Measurements from ENCODE around the gene FBLN2. TPM values are rescaled to one million over a fixed set of nuclear protein-coding genes. Genes with fewer than 3 reads are reported as not detected.

FBLN2 gene
- polyA plus RNA-seq, 2 of the 4 experiments (the other 2 are of a cell fraction), result 1.1 to 2.7 TPM

GRCh38 chr3:13648060-13649001 is 99.4 kb downstream of the FBLN2 start:
- CTCF ChIA-PET, result interaction anchor here (0.6 to 36.5 kb wide), 71 partner anchors 10 to 1104 kb away, joined by 3 to 1096 read pairs (median 5); partner anchors contain the start of genes HDAC11 and WNT7A
- Histone ChIP-seq H3K4me3 (no peak overlapping the region), H3K9me3 (no peaks in the 10 kb centered on the region), H3K4me2 (peak overlapping the region; percentile 51), H3K27ac (peak overlapping the region in 1 of 2 experiments; percentile 50; a peak in 2 of 6 replicates), H3K4me1 (peaks cover 7% of the 10 kb centered on the region; the same call in 1 of the 3 replicates)
- peak; percentile 82 to 95 for DNase-seq (ENCODE audit: low read depth in 1 of 2, low spot score in 1 of 2)
- peak; percentile 65 to 88 for ATAC-seq
- POLR2A ChIA-PET, result interaction anchor here (1.1 to 1.6 kb wide), 2 partner anchors 152 to 154 kb away, joined by 3 to 16 read pairs; no protein-coding TSS in a partner anchor
- TF ChIP-seq CTCF (IDR thresholded peaks at IDR 0.05) (peak; percentile 95), ATOH8 (CRISPR knock-in tag; IDR thresholded peaks at IDR 0.05; ENCODE audit: low read depth) (no peak), HES2 (IDR thresholded peaks at IDR 0.05) (no peak), ZSCAN20 (CRISPR knock-in tag; IDR thresholded peaks at IDR 0.05) (no peak), RAD21 (conservative IDR thresholded peaks at IDR 0.05 in 1 of 2, IDR thresholded peaks at IDR 0.05 in 1 of 2) (peak; percentile 98), POLR2AphosphoS2 (conservative IDR thresholded peaks at IDR 0.05; ENCODE audit: low read length) (no peak), HEYL (CRISPR knock-in tag; IDR thresholded peaks at IDR 0.05) (no peak), PHF8 (IDR thresholded peaks at IDR 0.05; ENCODE audit: borderline replicate concordance, low read depth) (no peak), TFCP2L1 (CRISPR knock-in tag; IDR thresholded peaks at IDR 0.05) (0 out of 2 replicates have a peak, but pooled peaks have one; percentile 17), MAFK (IDR thresholded peaks at IDR 0.05; ENCODE audit: partially characterized antibody) (no peak), SMC3 (IDR thresholded peaks at IDR 0.05) (peak; percentile 98)
- 3% methylated on average over 20 of the region's 20 CpGs for WGBS (ENCODE audit: missing lambda C conversion rate)
- no peak for FAIRE-seq

GRCh38 chr3:13650210-13651056 is 101.5 kb downstream of the FBLN2 start:
- Histone ChIP-seq H3K4me1 (peaks cover 7% of the 10 kb centered on the region; the same call in 1 of the 3 replicates), H3K4me3 (no peak overlapping the region), H3K4me2 (peak overlapping the region; percentile 66), H3K27ac (0 out of 6 replicates have a peak overlapping the region, but pooled peaks of 1 of the 2 experiments have one; percentile 36), H3K9me3 (no peaks in the 10 kb centered on the region)
- FAIRE-seq (no peak), ATAC-seq (peak; percentile 50 to 86), DNase-seq (ENCODE audit: low read depth in 1 of 2, low spot score in 1 of 2) (peak; percentile 82)
- POLR2A ChIA-PET, result no interaction called here
- CTCF ChIA-PET, result interaction anchor here (0.5 to 36.5 kb wide), 60 partner anchors 9 to 559 kb away, joined by 3 to 1096 read pairs (median 4); partner anchors contain the start of genes FBLN2 and HDAC11
- 17% methylated on average over 27 of the region's 48 CpGs for WGBS (ENCODE audit: missing lambda C conversion rate)
- TF ChIP-seq MAX (IDR thresholded peaks at IDR 0.05) (peak; percentile 53), HDAC2 (IDR thresholded peaks at IDR 0.05) (0 out of 2 replicates have a peak, but pooled peaks have one; percentile 50), ZFP36 (IDR thresholded peaks at IDR 0.05; ENCODE audit: borderline replicate concordance, partially characterized antibody) (peak; percentile 100), REST (IDR thresholded peaks at IDR 0.05) (peak; percentile 69), ELK1 (IDR thresholded peaks at IDR 0.05; ENCODE audit: low read depth, low read length) (no peak), MYC (IDR thresholded peaks at IDR 0.05; ENCODE audit: borderline replicate concordance, low read length) (no peak), RAD21 (conservative IDR thresholded peaks at IDR 0.05 in 1 of 2, IDR thresholded peaks at IDR 0.05 in 1 of 2) (peak; percentile 78 to 88), KDM1A (IDR thresholded peaks at IDR 0.05; ENCODE audit: low read depth) (peak; percentile 59; the same call in 1 of the 2 replicates), EHF (CRISPR knock-in tag; IDR thresholded peaks at IDR 0.05) (no peak), SMC3 (IDR thresholded peaks at IDR 0.05) (peak; percentile 86), CHD4 (IDR thresholded peaks at IDR 0.05; ENCODE audit: borderline replicate concordance) (peak; percentile 46; the same call in 1 of the 2 replicates), ESRRA (IDR thresholded peaks at IDR 0.05; ENCODE audit: borderline replicate concordance, low read length) (no peak), RFX5 (IDR thresholded peaks at IDR 0.05) (no peak), JUN (IDR thresholded peaks at IDR 0.05) (peak in 1 of 2 experiments; percentile 28; a peak in 1 of 5 replicates), HEYL (CRISPR knock-in tag; IDR thresholded peaks at IDR 0.05) (no peak), CEBPB (IDR thresholded peaks at IDR 0.05) (no peak)

Data from A549 (cell line).